Brain microvascular endothelial cell (primary cell): Measurements from ENCODE around the gene PEX14.

ENCODE experiments used
- DNase-seq: peaks from one replicate; pipeline ENCODE4 v3.0.0-alpha.2; 2020
- H3K27ac ChIP-seq: fragments of 250-450 bp; sonication (Bioruptor Pico); 2 replicates; pipeline ENCODE4 v1.5.1; 2020; ENCODE audit warnings: mild to moderate bottlenecking, moderate library complexity
- H3K27me3 ChIP-seq: fragments of 250-450 bp; sonication (Bioruptor Pico); replicated peaks from 2 replicates; pipeline ENCODE4 v1.5.1; 2020; ENCODE audit warnings: mild to moderate bottlenecking
- H3K36me3 ChIP-seq: fragments of 250-450 bp; sonication (Bioruptor Pico); replicated peaks from 2 replicates; pipeline ENCODE4 v1.5.1; 2020; ENCODE audit warnings: mild to moderate bottlenecking
- H3K4me3 ChIP-seq: 2 replicates; pipeline ENCODE4 v1.5.1; 2011; ENCODE audit warnings: low read depth, mild to moderate bottlenecking, control low read depth, low read length, moderate library complexity
- CTCF ChIP-seq: IDR thresholded peaks from 2 replicates; pipeline ENCODE4 v1.5.1; 2011; ENCODE audit warnings: low read depth, mild to moderate bottlenecking, moderate library complexity, low read length, control low read depth, inconsistent platforms; ENCODE audit errors: missing control alignments
- in situ Hi-C: cut with HindIII; loops from 2 replicates; pipeline ENCODE4 v1.10.0; 2017; ENCODE audit warnings: low sequenced_read_pairs, low pct_ligation_motif_present

Gene PEX14

GRCh38 chr1:10516925-10517676, 42.4 kb downstream of the PEX14 start:
- no peak for DNase-seq
- TF ChIP-seq CTCF = no peak
- H3K4me3 ChIP-seq = no peak overlapping the region
- in situ Hi-C loops = no loop called here
- no peak overlapping the region for H3K27ac ChIP-seq
- no peaks in the 10 kb centered on the region for H3K36me3 ChIP-seq
- no peaks in the 10 kb centered on the region for H3K27me3 ChIP-seq

- in situ Hi-C loops = no loop called here
- H3K36me3 ChIP-seq = no peaks in the 10 kb centered on the region
- no peak for DNase-seq
- H3K27me3 ChIP-seq = no peaks in the 10 kb centered on the region
- no peak overlapping the region for H3K27ac ChIP-seq
- no peak overlapping the region for H3K4me3 ChIP-seq
- no peak for TF ChIP-seq CTCF
These were observed 42.9 kb downstream of the PEX14 start for GRCh38 chr1:10517677-10517982.

GRCh38 chr1:10519016-10519417, 44.3 kb downstream of the PEX14 start:
- Histone ChIP-seq H3K4me3 (no peak overlapping the region), H3K36me3 (no peaks in the 10 kb centered on the region), H3K27ac (no peak overlapping the region), H3K27me3 (no peaks in the 10 kb centered on the region)
- TF ChIP-seq CTCF = no peak
- in situ Hi-C loops = no loop called here
- no peak for DNase-seq

- H3K27me3 ChIP-seq = no peaks in the 10 kb centered on the region
- H3K27ac ChIP-seq = no peak overlapping the region
- in situ Hi-C loops = no loop called here
- H3K4me3 ChIP-seq = no peak overlapping the region
- TF ChIP-seq CTCF = no peak
- no peaks in the 10 kb centered on the region for H3K36me3 ChIP-seq
- DNase-seq = no peak
These were observed 45.7 kb downstream of the PEX14 start for GRCh38 chr1:10520497-10520896.

- H3K27me3 ChIP-seq = no peaks in the 10 kb centered on the region
- no peak overlapping the region for H3K27ac ChIP-seq
- no peak for TF ChIP-seq CTCF
- in situ Hi-C loops = no loop called here
- H3K36me3 ChIP-seq = no peaks in the 10 kb centered on the region
- DNase-seq = no peak
- no peak overlapping the region for H3K4me3 ChIP-seq
These were observed 46.2 kb downstream of the PEX14 start for GRCh38 chr1:10520952-10521351.

- in situ Hi-C loops = no loop called here
- H3K27me3 ChIP-seq = no peaks in the 10 kb centered on the region
- no peaks in the 10 kb centered on the region for H3K36me3 ChIP-seq
- DNase-seq = no peak
- H3K4me3 ChIP-seq = no peak overlapping the region
- no peak for TF ChIP-seq CTCF
- no peak overlapping the region for H3K27ac ChIP-seq
These were observed 46.9 kb downstream of the PEX14 start for GRCh38 chr1:10521537-10522157.
